ENCODE data around the gene HECTD4. TPM values are rescaled to one million over a fixed set of nuclear protein-coding genes. Genes with fewer than 3 reads are reported as not detected.
"Not testable (repeated sequence)": the region's sequence is repeated elsewhere in the genome, so short reads cannot be mapped to it uniquely, and the experiment has no call there.

HECTD4 gene
- total RNA-seq, 1 donor from 2014 or later = 34.7 TPM

DNA sequence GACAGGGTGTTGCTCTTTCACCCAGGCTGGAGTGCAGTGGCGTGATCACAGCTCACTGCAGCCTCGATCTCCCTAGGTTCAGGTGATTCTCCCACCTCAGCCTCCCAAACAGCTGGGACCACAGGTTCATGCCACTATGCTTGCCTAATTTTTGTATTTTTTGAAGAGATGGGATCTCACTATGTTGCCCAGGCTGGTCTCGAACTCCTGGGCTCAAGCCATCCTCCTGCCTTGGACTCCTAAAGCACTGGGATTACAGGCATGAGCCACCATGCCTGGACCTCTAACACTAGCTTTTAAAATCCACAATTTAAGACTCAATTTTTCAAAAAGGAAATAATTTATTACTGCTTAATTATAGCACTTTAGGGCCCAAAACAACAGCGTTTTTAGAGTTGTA, 149.0 kb downstream of the HECTD4 start:
- intact Hi-C loops (cut with micrococcal nuclease) = no loop called here
- no peaks in the 10 kb centered on the region for H3K9me3 Mint-ChIP-seq
- no peak overlapping the region for H3K4me3 Mint-ChIP-seq (ENCODE audit: low read depth)
- no peak for DNase-seq (ENCODE audit: low spot score)
- H3K4me1 Mint-ChIP-seq (ENCODE audit: low read depth) = no peaks in the 10 kb centered on the region
- no peaks in the 10 kb centered on the region for H3K27me3 Mint-ChIP-seq (ENCODE audit: low read depth)
- H3K36me3 Mint-ChIP-seq (ENCODE audit: low read depth) = peaks cover 55% of the 10 kb centered on the region
- H3K27ac Mint-ChIP-seq = no peak overlapping the region

- no peaks in the 10 kb centered on the region for H3K9me3 Mint-ChIP-seq
- intact Hi-C loops (cut with micrococcal nuclease) = no loop called here
- no peak overlapping the region for H3K27ac Mint-ChIP-seq
- no peaks in the 10 kb centered on the region for H3K4me1 Mint-ChIP-seq (ENCODE audit: low read depth)
- H3K4me3 Mint-ChIP-seq (ENCODE audit: low read depth) = no peak overlapping the region
- H3K27me3 Mint-ChIP-seq (ENCODE audit: low read depth) = no peaks in the 10 kb centered on the region
- DNase-seq (ENCODE audit: low spot score) = no peak
- H3K36me3 Mint-ChIP-seq (ENCODE audit: low read depth) = peaks cover 50% of the 10 kb centered on the region
Observed at GRCh38 chr12:112230136-112230535, 152.1 kb downstream of the HECTD4 start.

- Mint-ChIP-seq H3K4me1 (ENCODE audit: low read depth) (no peaks in the 10 kb centered on the region), H3K36me3 (ENCODE audit: low read depth) (peaks cover 34% of the 10 kb centered on the region), H3K9me3 (no peaks in the 10 kb centered on the region), H3K27ac (no peak overlapping the region), H3K4me3 (ENCODE audit: low read depth) (no peak overlapping the region), H3K27me3 (ENCODE audit: low read depth) (no peaks in the 10 kb centered on the region)
- intact Hi-C loops (cut with micrococcal nuclease) = no loop called here
- no peak for DNase-seq (ENCODE audit: low spot score)
Observed at GRCh38 chr12:112226768-112227167, 155.5 kb downstream of the HECTD4 start.

- H3K27ac Mint-ChIP-seq; H3K4me1 Mint-ChIP-seq (ENCODE audit: low read depth); H3K27me3 Mint-ChIP-seq (ENCODE audit: low read depth); H3K4me3 Mint-ChIP-seq (ENCODE audit: low read depth); H3K9me3 Mint-ChIP-seq; intact Hi-C loops (cut with micrococcal nuclease); H3K36me3 Mint-ChIP-seq (ENCODE audit: low read depth); DNase-seq (ENCODE audit: low spot score): not testable (repeated sequence)
Observed at GRCh38 chr12:112220628-112221027, 161.6 kb downstream of the HECTD4 start.

DNA sequence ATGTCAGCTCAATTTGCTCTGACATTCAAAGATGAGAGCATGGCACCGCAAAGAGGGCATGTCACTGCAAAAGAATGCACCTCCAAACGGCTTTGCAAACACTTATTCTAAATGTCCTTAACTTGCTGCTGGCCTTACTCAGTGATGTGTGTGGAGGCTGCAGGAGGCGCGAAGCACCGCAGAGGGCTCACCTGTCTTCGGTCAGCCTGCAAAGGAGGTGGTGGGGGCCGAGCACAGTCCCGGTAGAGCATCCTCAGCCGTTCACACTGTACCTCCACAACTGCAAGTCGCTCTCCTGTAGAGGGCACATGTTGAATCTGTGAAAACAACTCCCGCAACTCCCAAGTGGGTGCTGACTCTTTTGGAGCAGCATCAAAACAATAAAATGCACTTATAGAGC, 163.0 kb downstream of the HECTD4 start:
- Mint-ChIP-seq H3K9me3 (no peaks in the 10 kb centered on the region), H3K36me3 (ENCODE audit: low read depth) (peaks cover 4% of the 10 kb centered on the region), H3K27me3 (ENCODE audit: low read depth) (no peaks in the 10 kb centered on the region), H3K27ac (no peak overlapping the region), H3K4me3 (ENCODE audit: low read depth) (no peak overlapping the region), H3K4me1 (ENCODE audit: low read depth) (peaks cover 2% of the 10 kb centered on the region)
- intact Hi-C loops (cut with micrococcal nuclease) = no loop called here
- DNase-seq (ENCODE audit: low spot score) = no peak

DNA sequence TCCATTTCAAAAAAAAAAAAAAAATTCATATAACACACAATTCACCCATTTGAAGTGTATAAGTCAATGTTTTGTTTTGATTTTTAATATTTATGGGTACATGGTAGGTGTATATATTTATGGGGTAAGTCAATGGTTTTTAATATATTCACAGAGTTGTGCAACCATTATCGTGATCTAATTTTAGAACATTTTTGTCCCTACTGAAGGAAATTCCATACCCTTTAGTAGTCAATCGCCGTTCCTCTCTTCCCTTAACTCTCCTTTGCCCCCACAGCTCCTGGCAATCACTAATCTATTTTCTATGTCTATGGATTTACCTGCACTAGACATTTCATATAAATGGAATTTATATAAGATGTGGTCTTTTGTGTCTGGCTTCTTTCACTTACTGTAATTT, 164.1 kb downstream of the HECTD4 start:
- H3K27me3 Mint-ChIP-seq (ENCODE audit: low read depth) = no peaks in the 10 kb centered on the region
- no peak overlapping the region for H3K27ac Mint-ChIP-seq
- H3K36me3 Mint-ChIP-seq (ENCODE audit: low read depth) = peaks cover 4% of the 10 kb centered on the region
- H3K4me3 Mint-ChIP-seq (ENCODE audit: low read depth) = no peak overlapping the region
- H3K4me1 Mint-ChIP-seq (ENCODE audit: low read depth) = peaks cover 2% of the 10 kb centered on the region
- no peak for DNase-seq (ENCODE audit: low spot score)
- no peaks in the 10 kb centered on the region for H3K9me3 Mint-ChIP-seq
- intact Hi-C loops (cut with micrococcal nuclease) = no loop called here

DNA sequence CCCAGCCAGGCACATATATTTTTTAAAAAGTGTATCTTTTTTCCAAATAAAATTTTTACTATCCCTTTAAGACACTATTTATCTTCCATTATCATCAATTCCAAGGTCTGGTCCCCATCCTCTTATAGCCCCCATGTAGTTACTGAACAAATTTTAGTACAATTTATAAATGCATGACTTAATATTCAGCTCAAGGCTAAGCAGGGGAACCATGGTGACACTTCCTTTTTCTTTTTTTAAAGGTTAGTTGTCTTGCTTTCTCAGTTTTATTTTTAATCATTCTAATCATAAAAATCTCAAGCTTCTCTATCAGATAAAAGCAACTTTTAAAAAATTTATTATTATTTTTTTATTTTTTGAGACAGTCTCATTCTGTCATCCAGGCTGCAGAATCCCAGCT, 164.6 kb downstream of the HECTD4 start:
- DNase-seq (ENCODE audit: low spot score) = no peak
- no peaks in the 10 kb centered on the region for H3K27me3 Mint-ChIP-seq (ENCODE audit: low read depth)
- H3K27ac Mint-ChIP-seq = no peak overlapping the region
- H3K36me3 Mint-ChIP-seq (ENCODE audit: low read depth) = peaks cover 4% of the 10 kb centered on the region
- H3K4me1 Mint-ChIP-seq (ENCODE audit: low read depth) = peaks cover 2% of the 10 kb centered on the region
- intact Hi-C loops (cut with micrococcal nuclease) = no loop called here
- no peaks in the 10 kb centered on the region for H3K9me3 Mint-ChIP-seq
- no peak overlapping the region for H3K4me3 Mint-ChIP-seq (ENCODE audit: low read depth)

DNA sequence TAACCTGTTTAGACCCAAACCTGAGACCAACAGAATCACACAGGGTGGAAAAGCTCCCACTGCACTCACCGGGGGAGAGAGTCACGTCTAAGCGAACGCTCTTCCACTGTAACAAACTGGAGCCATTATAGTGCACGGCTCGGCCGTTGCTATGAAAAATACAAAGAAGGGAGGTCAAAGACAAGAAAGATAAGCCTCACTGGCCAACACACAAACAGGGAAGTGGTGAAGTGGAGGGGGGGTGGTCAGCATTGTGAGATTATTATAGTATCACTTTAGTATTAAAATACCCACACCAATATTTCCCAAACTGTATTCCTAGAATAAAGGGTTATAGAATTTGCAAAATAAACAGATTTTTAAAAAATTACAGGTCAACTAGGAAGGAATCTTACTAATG, 166.0 kb downstream of the HECTD4 start:
- peaks cover 16% of the 10 kb centered on the region for H3K36me3 Mint-ChIP-seq (ENCODE audit: low read depth)
- no peak overlapping the region for H3K4me3 Mint-ChIP-seq (ENCODE audit: low read depth)
- H3K27me3 Mint-ChIP-seq (ENCODE audit: low read depth) = no peaks in the 10 kb centered on the region
- intact Hi-C loops (cut with micrococcal nuclease) = no loop called here
- no peaks in the 10 kb centered on the region for H3K9me3 Mint-ChIP-seq
- H3K4me1 Mint-ChIP-seq (ENCODE audit: low read depth) = peaks cover 2% of the 10 kb centered on the region
- no peak overlapping the region for H3K27ac Mint-ChIP-seq
- DNase-seq (ENCODE audit: low spot score) = no peak

- H3K36me3 Mint-ChIP-seq (ENCODE audit: low read depth) = peaks cover 28% of the 10 kb centered on the region
- no peak overlapping the region for H3K4me3 Mint-ChIP-seq (ENCODE audit: low read depth)
- H3K4me1 Mint-ChIP-seq (ENCODE audit: low read depth) = peaks cover 2% of the 10 kb centered on the region
- no peaks in the 10 kb centered on the region for H3K27me3 Mint-ChIP-seq (ENCODE audit: low read depth)
- H3K9me3 Mint-ChIP-seq = no peaks in the 10 kb centered on the region
- intact Hi-C loops (cut with micrococcal nuclease) = no loop called here
- no peak overlapping the region for H3K27ac Mint-ChIP-seq
- DNase-seq (ENCODE audit: low spot score) = no peak
Observed at GRCh38 chr12:112214064-112214463, 168.2 kb downstream of the HECTD4 start.

DNA sequence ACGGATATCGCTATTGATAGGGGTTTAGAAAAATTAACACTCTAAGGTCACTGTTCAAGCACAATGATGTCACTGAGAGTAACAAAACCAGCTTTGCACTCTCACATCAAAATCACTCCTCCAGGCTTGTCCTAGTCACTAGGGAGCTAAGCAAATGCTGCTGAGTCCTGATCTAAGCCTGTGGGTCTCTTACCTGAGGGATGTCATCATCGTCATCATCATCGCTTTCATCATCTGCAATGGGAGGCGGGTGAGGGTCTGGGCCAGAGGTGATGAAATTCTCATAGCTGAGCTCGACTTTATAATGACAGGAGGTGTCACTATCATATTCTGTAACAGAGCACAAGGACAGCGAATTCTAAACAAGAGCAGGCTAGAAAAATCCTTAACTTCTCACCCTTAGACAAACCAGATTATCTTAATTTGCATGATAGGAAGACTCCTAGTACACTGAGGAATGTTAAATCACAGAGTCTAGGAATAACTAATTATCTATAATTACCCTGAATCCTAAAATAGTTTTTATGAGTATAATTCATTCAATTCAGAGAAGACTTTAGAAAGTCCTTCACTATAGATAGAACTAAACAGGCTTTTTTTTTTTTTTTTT, 173.8 kb downstream of the HECTD4 start:
- no peaks in the 10 kb centered on the region for H3K9me3 Mint-ChIP-seq
- H3K36me3 Mint-ChIP-seq (ENCODE audit: low read depth) = peaks cover 44% of the 10 kb centered on the region

DNA sequence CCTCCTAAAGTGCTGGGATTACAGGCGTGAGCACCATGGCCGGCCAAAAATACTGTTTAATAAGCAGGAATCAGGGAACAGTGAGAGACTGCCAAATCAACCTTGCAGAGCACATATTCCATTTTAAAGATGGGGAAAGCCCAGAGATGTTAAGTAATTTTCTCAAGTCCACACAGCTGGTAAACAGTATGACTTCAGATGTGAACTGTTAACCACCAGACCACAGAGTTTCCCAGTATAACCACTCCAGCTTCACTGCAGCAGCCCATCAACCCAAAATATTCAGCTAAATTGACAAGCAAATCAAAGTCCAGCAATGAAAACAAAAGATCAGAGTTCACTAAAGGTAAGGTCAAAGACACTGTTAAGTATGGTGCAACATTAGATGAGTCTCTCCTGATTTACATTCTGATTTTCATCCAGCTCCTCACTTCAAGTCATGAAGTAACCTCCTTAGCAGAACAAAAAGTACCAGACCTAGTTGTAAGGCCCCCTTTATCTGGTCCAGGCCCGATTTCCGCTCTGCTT, 174.8 kb downstream of the HECTD4 start:
- Mint-ChIP-seq H3K36me3 (ENCODE audit: low read depth) (peaks cover 44% of the 10 kb centered on the region), H3K27ac (no peak overlapping the region), H3K27me3 (ENCODE audit: low read depth) (no peaks in the 10 kb centered on the region), H3K9me3 (no peaks in the 10 kb centered on the region), H3K4me1 (ENCODE audit: low read depth) (peaks cover 6% of the 10 kb centered on the region), H3K4me3 (ENCODE audit: low read depth) (no peak overlapping the region)
- intact Hi-C loops (cut with micrococcal nuclease) = no loop called here
- DNase-seq (ENCODE audit: low spot score) = no peak

More for the DNA sequence above, 173.8 kb downstream of the HECTD4 start:
- no peak overlapping the region for H3K4me3 Mint-ChIP-seq (ENCODE audit: low read depth)
- intact Hi-C loops (cut with micrococcal nuclease) = no loop called here
- H3K27ac Mint-ChIP-seq = no peak overlapping the region
- DNase-seq (ENCODE audit: low spot score) = no peak
- no peaks in the 10 kb centered on the region for H3K27me3 Mint-ChIP-seq (ENCODE audit: low read depth)
- H3K4me1 Mint-ChIP-seq (ENCODE audit: low read depth) = peaks cover 6% of the 10 kb centered on the region

DNA sequence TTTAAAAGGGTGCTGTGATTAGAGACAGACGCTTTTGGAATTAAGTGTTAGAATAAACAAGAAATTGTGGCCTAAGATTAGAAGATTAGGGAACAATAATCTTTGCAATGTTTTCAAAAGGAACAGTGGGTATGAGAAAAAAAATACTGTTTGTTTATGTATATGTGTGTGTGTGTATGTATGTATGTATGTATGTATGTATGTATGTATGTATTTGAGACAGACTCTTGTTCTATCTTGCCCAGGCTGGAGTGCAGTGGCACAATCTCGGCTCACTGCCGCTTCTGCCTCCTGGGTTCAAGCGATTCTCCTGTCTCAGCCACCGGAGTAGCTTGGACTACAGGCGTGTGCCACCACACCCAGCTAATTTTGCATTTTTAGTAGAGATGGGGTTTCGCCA, 175.3 kb downstream of the HECTD4 start:
- intact Hi-C loops (cut with micrococcal nuclease) = no loop called here
- Mint-ChIP-seq H3K4me1 (ENCODE audit: low read depth) (peaks cover 6% of the 10 kb centered on the region), H3K36me3 (ENCODE audit: low read depth) (peaks cover 39% of the 10 kb centered on the region)

DNA sequence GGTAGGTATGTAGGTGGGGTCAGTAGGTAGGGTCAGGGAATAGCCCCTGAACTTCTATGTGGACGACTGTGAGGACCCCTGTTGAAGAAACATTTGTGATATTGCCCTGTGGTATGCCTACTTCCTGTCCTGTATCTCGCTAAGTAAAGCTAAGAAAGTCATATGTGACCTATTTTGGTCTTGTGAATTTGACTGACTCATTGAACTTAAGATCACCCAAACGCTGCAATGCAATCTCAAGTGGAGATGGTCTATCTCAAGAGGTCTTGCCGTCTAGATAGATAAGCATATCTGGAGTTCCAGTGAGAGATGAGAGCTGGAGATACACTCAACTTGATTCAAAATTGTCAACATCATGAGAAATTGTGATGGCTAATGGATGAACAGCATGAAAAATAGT, 183.1 kb downstream of the HECTD4 start:
- Mint-ChIP-seq H3K9me3 (no peaks in the 10 kb centered on the region), H3K27me3 (ENCODE audit: low read depth) (no peaks in the 10 kb centered on the region), H3K4me1 (ENCODE audit: low read depth) (peaks cover 4% of the 10 kb centered on the region), H3K36me3 (ENCODE audit: low read depth) (peaks cover 25% of the 10 kb centered on the region), H3K27ac (no peak overlapping the region), H3K4me3 (ENCODE audit: low read depth) (no peak overlapping the region)
- intact Hi-C loops (cut with micrococcal nuclease) = loop anchor here (10.0 kb wide), 1 partner anchor 254 kb away; no protein-coding TSS in a partner anchor
- no peak for DNase-seq (ENCODE audit: low spot score)

More for the DNA sequence above, 175.3 kb downstream of the HECTD4 start:
- H3K4me3 Mint-ChIP-seq (ENCODE audit: low read depth) = no peak overlapping the region
- no peak overlapping the region for H3K27ac Mint-ChIP-seq
- H3K27me3 Mint-ChIP-seq (ENCODE audit: low read depth) = no peaks in the 10 kb centered on the region
- no peaks in the 10 kb centered on the region for H3K9me3 Mint-ChIP-seq
- DNase-seq (ENCODE audit: low spot score) = no peak

All from activated T-helper 2 cell treated with anti-CD3 and anti-CD28 coated beads, Interferon-gamma antibody, Interleukin-2, Interleukin-4, amounts not matched to agents 10 μg/mL and 5 μg/mL and 100 μg/mL, durations not matched to agents 14 hours and 24 hours and 36 hours (primary cell).